Hepatocyte (in vitro differentiated cells): ENCODE data around the gene ANTXR2.

Source experiments
- EZH2phosphoT487 ChIP-seq: fragments of 200-600 bp; sonication (generic); IDR thresholded peaks from one replicate; pipeline ENCODE4 v1.6.1; 2018; ENCODE audit warnings: antibody characterized with exemption, mild to moderate bottlenecking, low read depth, moderate library complexity; ENCODE audit not compliant: unreplicated experiment, severe bottlenecking
- TF ChIP-seq, protein P1 (sequence below): fragments of 200-600 bp; sonication (generic); IDR thresholded peaks from 2 replicates; pipeline ENCODE4 v1.5.1; 2016; ENCODE audit warnings: antibody characterized with exemption, mild to moderate bottlenecking; ENCODE audit not compliant: poor library complexity

DNA sequence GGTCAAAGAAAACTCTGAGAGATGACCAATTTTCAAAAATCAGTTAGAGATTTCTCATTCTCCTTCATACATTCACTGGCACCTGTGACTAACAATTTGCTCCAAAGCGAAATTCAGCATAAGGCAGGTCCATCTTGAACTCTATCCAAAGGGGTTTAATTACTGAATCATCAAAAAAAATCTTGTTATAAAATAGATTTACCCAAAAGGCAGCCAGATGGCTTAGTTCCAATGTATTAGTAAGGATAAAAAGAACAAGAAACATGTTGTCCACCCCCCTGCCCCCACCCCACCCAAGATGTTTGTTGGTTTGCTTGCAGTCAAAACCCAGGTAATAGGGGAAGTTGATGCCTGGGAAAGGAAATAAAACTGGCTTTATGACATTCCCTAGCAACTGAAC lies 200.3 kb downstream of the ANTXR2 start:
- TF ChIP-seq, protein P1, sequence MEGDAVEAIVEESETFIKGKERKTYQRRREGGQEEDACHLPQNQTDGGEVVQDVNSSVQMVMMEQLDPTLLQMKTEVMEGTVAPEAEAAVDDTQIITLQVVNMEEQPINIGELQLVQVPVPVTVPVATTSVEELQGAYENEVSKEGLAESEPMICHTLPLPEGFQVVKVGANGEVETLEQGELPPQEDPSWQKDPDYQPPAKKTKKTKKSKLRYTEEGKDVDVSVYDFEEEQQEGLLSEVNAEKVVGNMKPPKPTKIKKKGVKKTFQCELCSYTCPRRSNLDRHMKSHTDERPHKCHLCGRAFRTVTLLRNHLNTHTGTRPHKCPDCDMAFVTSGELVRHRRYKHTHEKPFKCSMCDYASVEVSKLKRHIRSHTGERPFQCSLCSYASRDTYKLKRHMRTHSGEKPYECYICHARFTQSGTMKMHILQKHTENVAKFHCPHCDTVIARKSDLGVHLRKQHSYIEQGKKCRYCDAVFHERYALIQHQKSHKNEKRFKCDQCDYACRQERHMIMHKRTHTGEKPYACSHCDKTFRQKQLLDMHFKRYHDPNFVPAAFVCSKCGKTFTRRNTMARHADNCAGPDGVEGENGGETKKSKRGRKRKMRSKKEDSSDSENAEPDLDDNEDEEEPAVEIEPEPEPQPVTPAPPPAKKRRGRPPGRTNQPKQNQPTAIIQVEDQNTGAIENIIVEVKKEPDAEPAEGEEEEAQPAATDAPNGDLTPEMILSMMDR = no peak
- no peak for TF ChIP-seq EZH2phosphoT487
